Smooth muscle cell (in vitro differentiated cells): ENCODE data around the gene SNRNP40. TPM values are rescaled to one million over a fixed set of nuclear protein-coding genes. Genes with fewer than 3 reads are reported as not detected.

Experiments
- DNase-seq: peaks from one replicate; lab custom pipeline; 2025; ENCODE audit not compliant: unreplicated experiment; lab: John Stamatoyannopoulos, UW
- H2AFZ ChIP-seq: fragments of 200-600 bp; sonication (generic); 2 replicates; pipeline ENCODE4 v1.6.0; 2016; ENCODE audit warnings: antibody characterized with exemption, low read depth, mild to moderate bottlenecking
- H3F3A ChIP-seq: fragments of 200-600 bp; sonication (generic); 2 replicates; pipeline ENCODE4 v1.6.0; 2017; ENCODE audit warnings: antibody characterized with exemption, low read depth
- H3K27ac ChIP-seq: fragments of 200-600 bp; sonication (generic); 2 replicates; pipeline ENCODE4 v1.5.1; 2016; ENCODE audit warnings: low read depth, mild to moderate bottlenecking
- H3K27me3 ChIP-seq: fragments of 200-600 bp; sonication (generic); 2 replicates; pipeline ENCODE4 v1.6.1; 2016; ENCODE audit warnings: low read depth, mild to moderate bottlenecking
- H3K36me3 ChIP-seq: fragments of 200-600 bp; sonication (generic); 2 replicates; pipeline ENCODE4 v1.5.1; 2016; ENCODE audit warnings: low read depth
- H3K4me1 ChIP-seq: fragments of 200-600 bp; sonication (generic); 2 replicates; pipeline ENCODE4 v1.5.1; 2016; ENCODE audit warnings: low read depth
- H3K4me2 ChIP-seq: fragments of 200-600 bp; sonication (generic); 2 replicates; pipeline ENCODE4 v1.6.0; 2016; ENCODE audit warnings: mild to moderate bottlenecking
- H3K4me3 ChIP-seq: fragments of 200-600 bp; sonication (generic); 2 replicates; pipeline ENCODE4 v1.5.1; 2016; ENCODE audit warnings: mild to moderate bottlenecking
- H3K79me2 ChIP-seq: fragments of 200-600 bp; sonication (generic); 2 replicates; pipeline ENCODE4 v1.6.0; 2016; ENCODE audit warnings: low read depth, mild to moderate bottlenecking
- H3K9ac ChIP-seq: fragments of 200-600 bp; sonication (generic); 2 replicates; pipeline ENCODE4 v1.6.0; 2016; ENCODE audit warnings: low read depth
- H3K9me3 ChIP-seq: fragments of 200-600 bp; sonication (generic); replicated peaks from 2 replicates; pipeline ENCODE4 v1.5.1; 2016; ENCODE audit warnings: low read depth
- H4K20me1 ChIP-seq: fragments of 200-600 bp; sonication (generic); 2 replicates; pipeline ENCODE4 v1.6.0; 2016; ENCODE audit warnings: low read depth
- CTCF ChIP-seq: fragments of 200-600 bp; sonication (generic); IDR thresholded peaks from 2 replicates; pipeline ENCODE4 v1.5.1; 2017; ENCODE audit warnings: borderline replicate concordance, mild to moderate bottlenecking, antibody characterized with exemption; ENCODE audit not compliant: insufficient read depth, poor library complexity, severe bottlenecking
- WGBS: methylation state at CpG from one replicate; pipeline ENCODE4 v1.1.7; 2016; ENCODE audit warnings: low lambda C conversion rate; 5-methylcytosine and 5-hydroxymethylcytosine counted together
- polyA plus RNA-seq: library from polyadenylated mRNA; unstranded; fragments of >200 nt; fragmentation: Nextera tagmentation; extraction: Ambion mirVana; gene quantifications from 2 replicates; pipeline ENCODE4 v1.2.1, GENCODE V29; 2016
- total RNA-seq: library from RNA; depleted of rRNA; stranded (reverse); fragments of >200 nt; gene quantifications from 2 replicates; pipeline ENCODE4 v1.2.3, GENCODE V29; 2014

Gene SNRNP40
- total and polyA plus RNA-seq, 2 experiments from 2014 or later = 67.6 to 97.2 TPM

DNA sequence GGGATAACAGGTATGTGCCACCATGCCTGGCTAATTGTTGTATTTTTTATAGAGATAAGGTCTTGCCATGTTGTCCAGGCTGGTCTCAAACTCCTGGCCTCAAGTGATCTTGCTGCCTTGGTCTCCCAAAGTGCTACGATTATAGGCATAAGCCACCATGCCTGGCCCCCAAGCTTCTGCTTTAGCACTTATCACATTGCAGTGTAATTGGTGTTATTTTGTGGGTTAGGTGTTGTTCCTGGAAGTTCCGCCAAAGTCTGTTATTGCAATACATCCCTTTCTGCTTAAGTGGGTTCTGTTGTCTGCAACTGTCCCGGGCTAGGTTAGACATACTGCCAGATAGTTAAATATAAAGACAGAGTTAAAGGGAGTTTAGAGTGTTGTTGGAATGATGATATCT lies 3.6 kb upstream of the SNRNP40 start:
- no peaks in the 10 kb centered on the region for H3K36me3 ChIP-seq
- H3F3A ChIP-seq = no peaks in the 10 kb centered on the region
- no peak for DNase-seq
- H3K4me3 ChIP-seq = no peak overlapping the region
- H3K4me1 ChIP-seq = peaks cover 14% of the 10 kb centered on the region
- H3K9me3 ChIP-seq = no peaks in the 10 kb centered on the region
- H2AFZ ChIP-seq = no peak overlapping the region
- H3K27ac ChIP-seq = no peak overlapping the region
- WGBS = 98% methylated on average over 3 of the region's 3 CpGs
- no peak overlapping the region for H3K9ac ChIP-seq
- TF ChIP-seq CTCF = no peak
- H3K79me2 ChIP-seq = peaks cover 71% of the 10 kb centered on the region
- H3K4me2 ChIP-seq = no peak overlapping the region
- no peaks in the 10 kb centered on the region for H3K27me3 ChIP-seq
- H4K20me1 ChIP-seq = peaks cover 48% of the 10 kb centered on the region

- Histone ChIP-seq H3K36me3 (no peaks in the 10 kb centered on the region), H3K27me3 (no peaks in the 10 kb centered on the region), H3K79me2 (peaks cover 74% of the 10 kb centered on the region), H3F3A (no peaks in the 10 kb centered on the region), H3K4me3 (no peak overlapping the region), H3K4me1 (peaks cover 14% of the 10 kb centered on the region), H3K9ac (no peak overlapping the region), H3K27ac (no peak overlapping the region), H2AFZ (no peak overlapping the region), H3K4me2 (no peak overlapping the region), H4K20me1 (peaks cover 48% of the 10 kb centered on the region), H3K9me3 (no peaks in the 10 kb centered on the region)
- WGBS = 96% methylated on average over 1 of the region's 1 CpG
- DNase-seq = no peak
- no peak for TF ChIP-seq CTCF
Measured at GRCh38 chr1:31299365-31299764, 2.8 kb upstream of the SNRNP40 start.

DNA sequence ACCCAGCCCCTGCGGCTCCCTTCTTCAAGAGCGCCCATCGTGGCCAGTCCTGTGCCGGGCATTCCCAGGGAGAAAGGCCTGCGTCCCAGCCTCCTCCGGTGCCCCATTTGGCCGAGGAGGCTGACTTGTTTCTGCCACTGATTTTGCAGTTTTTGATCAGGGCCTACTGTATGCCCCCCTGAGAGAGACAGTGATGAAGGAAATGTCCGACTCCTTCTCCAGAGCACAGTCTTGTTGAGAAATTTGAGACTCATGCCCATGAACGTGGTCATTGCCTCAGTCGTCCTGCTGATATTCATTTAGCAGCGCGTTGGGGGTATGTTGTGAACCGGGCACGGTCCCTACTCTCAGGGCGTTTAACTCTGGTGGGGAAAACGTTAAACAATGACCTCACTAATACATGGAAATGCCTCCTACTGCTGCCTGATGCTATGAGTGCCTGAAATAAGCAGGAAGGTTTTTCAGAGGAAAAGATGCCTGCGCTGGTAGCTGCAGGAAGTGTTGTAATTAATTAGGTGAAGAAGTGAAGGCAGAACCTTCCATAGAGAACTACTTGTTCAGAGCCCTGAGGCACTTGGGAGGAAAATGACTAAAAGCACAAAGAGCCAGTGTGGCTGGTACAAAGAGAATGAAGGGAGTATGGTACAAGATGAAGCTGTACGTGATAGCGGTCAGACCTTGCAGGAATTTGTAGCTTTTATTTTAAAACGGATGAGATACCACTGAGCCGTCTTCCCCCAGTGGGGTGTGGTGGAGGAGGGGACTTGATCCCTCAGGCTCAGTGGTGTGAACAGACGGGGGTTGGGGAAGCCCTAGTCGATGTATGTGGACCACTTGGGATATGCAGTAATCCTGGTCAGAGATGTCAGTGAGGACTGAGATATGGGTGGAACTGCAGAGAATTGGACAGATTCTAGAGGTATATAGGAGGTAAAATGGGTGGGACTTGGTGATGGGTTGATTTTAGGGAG lies 974 bp upstream of the SNRNP40 start:
- Histone ChIP-seq H3K36me3 (peaks cover 3% of the 10 kb centered on the region), H3F3A (no peaks in the 10 kb centered on the region), H4K20me1 (peaks cover 43% of the 10 kb centered on the region), H3K27ac (peak overlapping the region; percentile 92), H3K27me3 (no peaks in the 10 kb centered on the region), H3K4me2 (peak overlapping the region; percentile 89), H3K9ac (peak overlapping the region; percentile 92), H3K4me3 (peak overlapping the region; percentile 63), H3K79me2 (peaks cover 65% of the 10 kb centered on the region), H3K4me1 (peaks cover 14% of the 10 kb centered on the region), H2AFZ (peak overlapping the region; percentile 36), H3K9me3 (no peaks in the 10 kb centered on the region)
- DNase-seq = peak; percentile 15
- 7% methylated on average over 23 of the region's 23 CpGs for WGBS
- no peak for TF ChIP-seq CTCF
